Measurements from ENCODE around the gene CLMN.

The CLMN gene

GRCh38 chr14:95250936-95251335 lies 68.8 kb downstream of the CLMN start:
- Histone ChIP-seq H3K4me3 (replicated peaks; ENCODE audit: insufficient read depth, low read length) (no peak overlapping the region), H3K27me3 (ENCODE audit: insufficient read depth, poor library complexity, severe bottlenecking) (no peaks in the 10 kb centered on the region), H3K27ac (replicated peaks) (no peak overlapping the region)
- TF ChIP-seq POLR2AphosphoS5 (IDR thresholded peaks at IDR 0.05; ENCODE audit: low read depth): no peak
- TF ChIP-seq REST (IDR thresholded peaks at IDR 0.05; ENCODE audit: insufficient replicate concordance, low read depth): no peak
- TF ChIP-seq GABPA (IDR thresholded peaks at IDR 0.05; ENCODE audit: low read depth): no peak
- no peak for TF ChIP-seq SPI1 (IDR thresholded peaks at IDR 0.05; ENCODE audit: borderline replicate concordance, low read depth)
- no peak for TF ChIP-seq CTCF (IDR thresholded peaks at IDR 0.05; ENCODE audit: insufficient read depth, low read length)
- no peak for DNase-seq (ENCODE audit: low read depth in 1 of 2, low spot score in 1 of 2)

- no peak for DNase-seq (ENCODE audit: low read depth in 1 of 2, low spot score in 1 of 2)
- Histone ChIP-seq H3K4me3 (replicated peaks; ENCODE audit: insufficient read depth, low read length) (no peak overlapping the region), H3K27ac (replicated peaks) (no peak overlapping the region), H3K27me3 (ENCODE audit: insufficient read depth, poor library complexity, severe bottlenecking) (no peaks in the 10 kb centered on the region)
- TF ChIP-seq GABPA (IDR thresholded peaks at IDR 0.05; ENCODE audit: low read depth) (no peak), REST (IDR thresholded peaks at IDR 0.05; ENCODE audit: insufficient replicate concordance, low read depth) (no peak), SPI1 (IDR thresholded peaks at IDR 0.05; ENCODE audit: borderline replicate concordance, low read depth) (no peak), CTCF (IDR thresholded peaks at IDR 0.05; ENCODE audit: insufficient read depth, low read length) (no peak), POLR2AphosphoS5 (IDR thresholded peaks at IDR 0.05; ENCODE audit: low read depth) (no peak)
These were observed 69.5 kb downstream of the CLMN start for GRCh38 chr14:95250140-95250769.

GRCh38 chr14:95248432-95248831 lies 71.3 kb downstream of the CLMN start:
- H3K4me3 ChIP-seq (replicated peaks; ENCODE audit: insufficient read depth, low read length): no peak overlapping the region
- H3K27ac ChIP-seq (replicated peaks): no peak overlapping the region
- TF ChIP-seq POLR2AphosphoS5 (IDR thresholded peaks at IDR 0.05; ENCODE audit: low read depth): no peak
- no peak for TF ChIP-seq CTCF (IDR thresholded peaks at IDR 0.05; ENCODE audit: insufficient read depth, low read length)
- TF ChIP-seq SPI1 (IDR thresholded peaks at IDR 0.05; ENCODE audit: borderline replicate concordance, low read depth): no peak
- no peak for TF ChIP-seq REST (IDR thresholded peaks at IDR 0.05; ENCODE audit: insufficient replicate concordance, low read depth)
- no peak for TF ChIP-seq GABPA (IDR thresholded peaks at IDR 0.05; ENCODE audit: low read depth)
- no peaks in the 10 kb centered on the region for H3K27me3 ChIP-seq (ENCODE audit: insufficient read depth, poor library complexity, severe bottlenecking)
- no peak for DNase-seq (ENCODE audit: low read depth in 1 of 2, low spot score in 1 of 2)
